ENCODE measurements around the gene TTC28. TPM values are rescaled to one million over a fixed set of nuclear protein-coding genes. Genes with fewer than 3 reads are reported as not detected.

The TTC28 gene
- total RNA-seq, 2 donors from 2014 or later, result 94.2 to 170 TPM

DNA sequence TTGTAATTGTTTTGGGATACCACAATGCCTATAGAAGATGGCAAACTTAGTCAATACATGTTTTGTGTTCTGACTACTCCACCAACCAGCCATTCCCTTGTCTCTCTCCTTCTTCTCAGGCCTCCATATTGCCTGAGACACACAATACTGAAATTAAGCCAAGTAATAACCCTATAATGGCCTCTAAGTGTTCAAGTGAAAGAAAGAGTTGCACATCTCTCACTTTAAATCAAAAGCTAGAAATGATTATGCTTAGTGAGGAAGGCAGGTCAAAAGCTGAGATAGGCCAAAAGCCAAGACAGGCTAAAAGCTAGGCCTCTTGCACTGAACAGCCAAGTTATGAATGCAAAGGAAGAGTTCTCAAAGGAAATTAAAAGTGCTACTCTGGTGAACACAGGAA lies 318.7 kb downstream of the TTC28 start:
- H3K27ac ChIP-seq, result no peak overlapping the region
- no peaks in the 10 kb centered on the region for H3K27me3 ChIP-seq (replicated peaks; ENCODE audit: insufficient read depth)
- no peak for TF ChIP-seq CTCF (IDR thresholded peaks at IDR 0.05)
- H3K4me1 ChIP-seq (ENCODE audit: control insufficient read depth in 1 of 2, low read depth in 2 of 2), result no peaks in the 10 kb centered on the region
- H3K4me3 ChIP-seq, result no peak overlapping the region
- ATAC-seq (ENCODE audit: insufficient number of reproducible peaks, low FRiP score, low read depth), result no peak
- H3K36me3 ChIP-seq, result no peaks in the 10 kb centered on the region
- DNase-seq (ENCODE audit: low spot score), result no peak
- no peaks in the 10 kb centered on the region for H3K9me3 ChIP-seq

DNA sequence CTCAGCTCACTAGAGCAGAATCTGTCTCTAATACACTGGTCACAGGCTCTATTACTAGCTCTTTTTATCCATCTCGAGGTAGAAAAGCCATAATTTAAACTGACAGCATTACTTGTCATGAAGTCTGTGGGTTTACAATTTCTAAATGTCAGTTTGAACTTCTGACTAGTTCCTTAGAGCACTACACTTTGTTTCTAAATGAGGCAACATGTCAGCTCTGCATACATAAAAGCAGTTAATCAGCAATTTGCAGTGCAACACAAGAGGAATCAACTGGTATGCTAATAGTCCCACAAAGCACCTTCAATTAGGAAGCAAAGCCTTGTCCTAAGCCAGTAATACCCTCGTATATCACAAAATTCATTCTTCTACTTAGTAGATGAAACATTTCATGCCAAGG lies 321.3 kb downstream of the TTC28 start:
- Histone ChIP-seq H3K9me3 (no peaks in the 10 kb centered on the region), H3K4me3 (no peak overlapping the region), H3K4me1 (ENCODE audit: control insufficient read depth in 1 of 2, low read depth in 2 of 2) (no peaks in the 10 kb centered on the region), H3K27ac (no peak overlapping the region), H3K36me3 (no peaks in the 10 kb centered on the region), H3K27me3 (replicated peaks; ENCODE audit: insufficient read depth) (no peaks in the 10 kb centered on the region)
- ATAC-seq (ENCODE audit: insufficient number of reproducible peaks, low FRiP score, low read depth), result no peak
- DNase-seq (ENCODE audit: low spot score), result no peak
- no peak for TF ChIP-seq CTCF (IDR thresholded peaks at IDR 0.05)

DNA sequence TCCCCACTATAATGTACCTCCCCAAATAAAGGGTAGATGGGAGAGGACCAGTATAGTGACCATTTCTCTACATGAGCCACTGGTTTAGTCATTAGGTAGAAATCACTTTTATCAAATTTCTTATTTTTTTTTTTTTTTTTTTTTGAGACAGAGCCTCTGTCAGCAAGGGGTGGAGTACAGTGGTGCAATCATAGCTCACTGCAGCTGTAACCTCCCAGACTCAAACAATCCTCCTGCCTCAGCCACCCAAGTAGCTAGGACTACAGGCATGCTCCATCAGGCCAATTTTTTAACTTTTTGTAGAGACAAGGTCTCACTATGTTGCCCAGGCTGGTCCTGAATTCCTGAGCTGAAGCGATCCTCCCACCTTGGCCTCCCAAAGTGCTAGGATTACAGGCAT lies 322.4 kb downstream of the TTC28 start:
- H3K4me3 ChIP-seq, result no peak overlapping the region
- no peaks in the 10 kb centered on the region for H3K9me3 ChIP-seq
- DNase-seq (ENCODE audit: low spot score) (no peak), ATAC-seq (ENCODE audit: insufficient number of reproducible peaks, low FRiP score, low read depth) (no peak)
- no peaks in the 10 kb centered on the region for H3K4me1 ChIP-seq (ENCODE audit: control insufficient read depth in 1 of 2, low read depth in 2 of 2)
- TF ChIP-seq CTCF (IDR thresholded peaks at IDR 0.05), result no peak
- no peak overlapping the region for H3K27ac ChIP-seq
- H3K27me3 ChIP-seq (replicated peaks; ENCODE audit: insufficient read depth), result no peaks in the 10 kb centered on the region
- no peaks in the 10 kb centered on the region for H3K36me3 ChIP-seq

DNA sequence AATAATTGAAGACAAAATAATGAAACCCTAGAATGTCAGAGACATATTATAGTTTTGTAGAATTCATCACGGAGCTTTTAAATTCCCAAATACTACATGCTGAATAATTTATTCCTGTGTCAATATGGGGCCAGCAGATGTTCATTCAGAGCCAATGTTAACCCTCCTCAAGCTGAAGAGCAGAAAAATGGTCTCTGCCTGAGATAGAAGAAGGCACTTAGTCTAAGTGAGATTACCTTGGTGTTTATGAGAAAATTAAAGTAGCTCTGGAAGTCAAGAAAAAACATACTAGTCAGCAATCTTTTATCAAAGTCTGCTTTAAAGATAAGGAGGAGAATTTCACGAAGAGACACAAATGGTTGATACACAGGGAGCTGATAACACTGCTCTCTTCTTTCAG lies 328.2 kb downstream of the TTC28 start:
- H3K9me3 ChIP-seq, result no peaks in the 10 kb centered on the region
- DNase-seq (ENCODE audit: low spot score) (no peak), ATAC-seq (ENCODE audit: insufficient number of reproducible peaks, low FRiP score, low read depth) (no peak)
- no peak overlapping the region for H3K4me3 ChIP-seq
- no peaks in the 10 kb centered on the region for H3K36me3 ChIP-seq
- no peaks in the 10 kb centered on the region for H3K27me3 ChIP-seq (replicated peaks; ENCODE audit: insufficient read depth)
- no peak for TF ChIP-seq CTCF (IDR thresholded peaks at IDR 0.05)
- no peaks in the 10 kb centered on the region for H3K4me1 ChIP-seq (ENCODE audit: control insufficient read depth in 1 of 2, low read depth in 2 of 2)
- H3K27ac ChIP-seq, result no peak overlapping the region

DNA sequence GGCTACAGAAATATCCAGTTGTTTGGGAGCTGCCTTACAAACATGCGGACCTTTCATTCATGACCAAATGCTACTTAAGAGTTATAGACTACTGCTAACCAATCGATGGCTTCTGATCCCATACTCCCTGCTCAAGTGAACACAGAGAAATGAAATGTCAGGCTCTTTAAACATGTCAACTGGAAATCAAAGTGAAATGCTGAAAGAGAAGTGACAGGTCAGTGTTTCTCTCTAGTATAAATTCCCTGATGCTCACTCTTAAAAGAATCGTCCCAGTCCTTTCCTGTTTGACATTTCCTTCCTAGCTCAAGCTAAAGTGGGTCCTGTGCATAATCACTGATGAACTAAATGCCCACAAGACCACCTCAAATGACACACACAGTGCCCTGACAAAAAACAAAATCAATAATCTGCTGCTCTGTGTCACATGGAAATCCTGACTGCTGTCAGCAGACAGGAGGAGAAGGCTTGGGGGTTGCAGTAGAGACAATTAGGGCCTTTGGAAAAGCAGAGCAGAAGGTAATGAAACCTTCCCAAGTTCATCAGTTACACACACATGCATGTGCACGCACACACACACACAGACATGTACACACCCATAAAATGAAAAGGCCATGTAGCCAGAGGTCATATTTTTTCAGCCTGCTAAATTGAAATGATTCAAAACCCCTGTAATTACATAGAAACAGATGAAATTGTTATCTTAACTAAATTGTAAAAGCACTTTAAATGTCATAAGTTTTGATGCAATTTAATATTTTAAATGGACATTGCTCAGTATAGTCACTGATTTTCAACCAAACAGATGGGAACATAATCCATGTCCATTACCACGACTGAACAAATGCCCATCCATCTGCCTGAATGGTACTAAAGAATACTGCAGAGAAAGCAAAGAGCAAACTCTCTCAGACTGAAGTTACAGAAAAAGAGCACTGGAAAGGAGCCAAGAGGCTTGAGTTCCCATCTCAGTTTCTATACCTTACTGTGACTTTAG lies 330.7 kb downstream of the TTC28 start:
- no peak for TF ChIP-seq CTCF (IDR thresholded peaks at IDR 0.05)
- Histone ChIP-seq H3K9me3 (no peaks in the 10 kb centered on the region), H3K27ac (no peak overlapping the region), H3K36me3 (no peaks in the 10 kb centered on the region), H3K4me1 (ENCODE audit: control insufficient read depth in 1 of 2, low read depth in 2 of 2) (peaks cover 8 to 9% of the 10 kb centered on the region in 2 donors), H3K27me3 (replicated peaks; ENCODE audit: insufficient read depth) (no peaks in the 10 kb centered on the region), H3K4me3 (no peak overlapping the region)
- ATAC-seq (ENCODE audit: insufficient number of reproducible peaks, low FRiP score, low read depth) (no peak), DNase-seq (ENCODE audit: low spot score) (no peak)

Measured in thoracic aorta (tissue), 2 donors.